Fibroblast of peridontal ligament (primary cell): ENCODE results near the gene NKAIN1.

ENCODE experiments used
- DNase-seq: peaks from one replicate; pipeline ENCODE4 v3.0.0-alpha.2; 2010; ENCODE audit errors: extremely low read depth

Gene NKAIN1

DNA sequence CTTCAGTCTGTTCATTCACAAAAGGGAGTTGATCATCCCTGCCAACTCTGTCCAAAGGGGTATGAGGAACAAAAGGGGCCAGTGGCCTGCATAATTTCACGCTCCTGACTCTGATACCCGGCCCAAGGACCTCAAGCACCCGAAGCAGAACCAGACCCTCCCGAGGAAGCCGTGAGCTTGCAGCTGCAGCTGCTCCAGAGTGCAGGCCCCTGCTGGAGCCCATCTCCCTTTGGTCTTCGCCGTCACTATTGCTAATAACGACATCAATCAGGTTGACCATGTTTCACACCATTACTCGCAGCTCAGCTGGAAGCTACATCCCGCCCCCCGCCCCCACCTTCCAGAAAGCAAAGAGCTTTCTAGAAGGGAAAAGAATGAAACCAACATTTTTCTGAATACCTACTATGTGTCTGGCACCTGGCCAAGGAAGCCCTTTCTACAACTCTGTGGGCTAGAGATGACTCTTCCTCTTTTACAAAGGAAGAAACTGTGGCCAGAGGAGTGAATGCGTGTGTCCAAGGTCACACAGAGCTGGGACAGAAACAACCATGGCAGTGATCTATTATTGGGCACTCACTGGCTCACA lies 5.5 kb downstream of the NKAIN1 start:
- no peak for DNase-seq

DNA sequence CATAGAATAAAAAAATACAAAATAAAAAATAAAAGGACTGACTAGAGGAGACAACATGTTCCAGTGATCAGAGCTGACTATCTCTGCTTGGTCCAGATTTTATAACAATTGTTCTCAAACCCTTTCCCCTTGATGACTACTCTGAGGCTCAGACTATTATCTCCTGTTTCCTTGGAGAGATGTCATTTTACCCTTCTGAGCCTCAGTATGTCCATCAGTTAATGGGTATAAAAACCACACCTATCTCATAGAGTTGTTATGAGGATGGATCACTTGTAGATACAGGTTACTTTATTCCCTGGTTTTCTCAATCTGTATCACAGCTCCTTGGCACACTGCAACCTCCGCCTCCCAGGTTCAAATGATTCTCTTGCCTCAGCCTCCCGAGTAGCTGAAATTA lies 7.0 kb downstream of the NKAIN1 start:
- no peak for DNase-seq

DNA sequence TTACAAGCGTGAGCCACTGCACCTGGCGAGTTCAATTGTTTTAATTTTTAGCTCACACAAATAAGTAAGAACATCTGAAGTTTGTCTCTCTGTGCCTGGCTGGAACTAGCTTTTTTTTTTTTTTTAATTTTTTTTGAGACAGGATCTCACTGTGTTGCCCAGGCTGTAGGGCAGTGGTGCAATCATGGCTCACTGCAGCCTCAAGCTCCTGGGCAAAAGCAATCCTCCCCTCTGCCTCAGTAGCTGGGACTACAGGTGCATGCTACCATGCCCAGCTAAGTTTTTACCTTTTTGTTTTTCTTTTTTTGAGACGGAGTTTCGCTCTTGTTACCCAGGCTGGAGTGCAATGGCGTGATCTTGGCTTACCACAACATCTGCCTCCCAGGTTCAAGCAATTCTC lies 7.9 kb downstream of the NKAIN1 start:
- no peak for DNase-seq

DNA sequence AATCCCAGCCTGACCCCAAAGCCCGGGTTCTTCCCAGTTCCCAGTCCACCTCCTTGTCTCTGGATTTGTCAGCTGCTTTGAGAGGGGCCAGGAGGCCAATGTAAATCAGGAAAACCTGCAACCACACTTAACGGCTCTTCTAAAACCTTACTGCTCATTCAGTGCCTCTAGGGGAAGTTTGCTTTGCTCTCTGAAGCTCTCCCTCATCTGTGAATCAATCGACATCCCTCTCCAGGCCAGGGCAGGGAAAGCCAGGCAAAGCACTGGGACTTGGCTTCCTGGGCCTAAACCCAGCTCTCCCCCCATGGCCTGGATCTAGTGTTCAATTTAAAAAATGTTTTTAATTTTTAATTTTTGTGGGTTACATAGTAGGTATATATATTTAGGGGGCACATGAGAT lies 9.3 kb downstream of the NKAIN1 start:
- DNase-seq, result no peak

DNA sequence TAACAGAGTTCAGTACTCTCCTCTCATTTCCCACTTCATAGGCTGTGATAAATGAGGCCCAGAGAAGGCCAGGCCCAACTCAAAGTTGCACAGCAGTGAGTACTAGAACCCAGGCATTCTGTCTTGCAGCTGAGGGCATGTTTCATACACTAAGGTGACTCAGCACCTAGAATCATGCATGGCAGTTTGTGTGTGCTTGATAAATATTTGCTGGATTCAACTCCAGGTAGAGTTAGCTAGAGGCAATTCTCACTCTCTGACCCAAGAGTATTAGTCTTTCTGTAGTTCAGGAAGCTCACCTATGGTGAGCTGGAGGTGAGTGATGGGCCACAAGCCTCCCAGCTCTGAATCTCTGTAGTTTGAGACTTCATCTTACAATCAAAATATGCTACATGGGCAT lies 10.7 kb downstream of the NKAIN1 start:
- no peak for DNase-seq

DNA sequence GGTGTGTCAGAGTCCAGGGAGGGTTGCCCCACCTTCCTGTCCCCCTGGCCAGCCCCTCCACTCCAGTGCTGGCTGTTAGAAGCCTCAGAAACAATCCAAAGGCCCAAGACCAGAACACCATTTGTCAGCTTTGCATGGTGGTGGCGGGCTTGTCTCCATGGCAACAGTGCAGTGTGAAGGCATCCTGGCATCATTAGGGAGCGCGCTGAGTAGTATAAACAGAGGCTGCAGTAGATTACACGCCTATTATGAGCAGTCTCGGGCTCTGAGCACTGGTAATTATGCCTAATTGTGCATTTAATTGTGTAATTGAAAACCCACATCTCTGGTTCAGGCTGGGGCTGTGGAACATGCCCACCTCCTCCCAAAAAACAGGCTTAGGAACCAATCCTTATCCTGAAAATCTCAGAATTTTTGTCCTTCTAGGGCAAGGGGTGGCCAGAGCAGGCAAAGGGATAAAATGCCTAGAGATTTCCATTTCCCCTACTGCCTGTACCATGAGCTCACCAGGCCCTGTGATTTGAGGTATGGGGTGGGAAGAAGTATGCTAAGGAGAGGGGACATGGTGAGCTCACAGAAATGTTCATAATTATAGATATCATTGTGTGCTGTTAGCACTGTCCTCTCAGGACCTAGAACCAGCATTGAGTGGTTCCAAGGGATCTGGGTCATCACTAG lies 11.7 kb downstream of the NKAIN1 start:
- DNase-seq, result no peak

DNA sequence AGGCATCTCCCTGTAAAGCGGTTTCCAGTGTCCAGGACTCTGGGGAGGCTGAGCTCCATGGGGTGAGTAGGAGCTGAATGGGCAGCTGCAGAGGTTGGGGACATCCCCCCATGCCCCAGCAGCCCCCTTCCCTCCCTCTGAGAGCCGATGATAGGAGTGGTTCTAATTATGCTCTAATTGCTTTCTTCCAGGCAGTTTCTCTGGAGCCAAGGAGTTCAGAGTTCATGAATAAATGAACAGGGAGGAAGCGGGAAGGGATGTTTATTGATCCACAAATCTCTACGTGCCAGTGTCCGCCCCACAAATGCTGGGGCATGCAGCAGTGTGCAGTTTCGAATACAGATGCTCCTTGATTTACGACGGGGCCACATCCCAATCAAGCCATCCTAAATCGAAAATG lies 15.6 kb downstream of the NKAIN1 start:
- no peak for DNase-seq

DNA sequence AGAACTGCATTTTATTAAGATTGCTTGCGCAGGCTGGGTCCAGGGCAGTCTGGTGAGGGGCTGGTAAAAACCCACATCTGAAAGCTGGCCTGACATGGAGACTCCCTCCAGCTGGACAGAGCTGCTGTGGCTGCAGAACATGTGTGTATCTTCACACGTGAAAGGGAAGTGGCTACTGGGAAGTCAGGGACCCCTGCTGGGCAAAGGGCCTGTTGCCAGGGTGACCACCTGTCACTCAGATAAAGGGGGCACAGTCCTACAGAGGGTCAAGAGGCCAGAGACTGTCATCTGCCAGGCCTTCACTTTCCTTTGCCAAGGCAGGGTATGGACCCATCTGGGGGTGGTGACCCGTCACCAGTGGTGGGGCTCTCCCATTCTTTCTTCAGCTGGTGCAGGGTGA lies 17.5 kb downstream of the NKAIN1 start:
- no peak for DNase-seq

DNA sequence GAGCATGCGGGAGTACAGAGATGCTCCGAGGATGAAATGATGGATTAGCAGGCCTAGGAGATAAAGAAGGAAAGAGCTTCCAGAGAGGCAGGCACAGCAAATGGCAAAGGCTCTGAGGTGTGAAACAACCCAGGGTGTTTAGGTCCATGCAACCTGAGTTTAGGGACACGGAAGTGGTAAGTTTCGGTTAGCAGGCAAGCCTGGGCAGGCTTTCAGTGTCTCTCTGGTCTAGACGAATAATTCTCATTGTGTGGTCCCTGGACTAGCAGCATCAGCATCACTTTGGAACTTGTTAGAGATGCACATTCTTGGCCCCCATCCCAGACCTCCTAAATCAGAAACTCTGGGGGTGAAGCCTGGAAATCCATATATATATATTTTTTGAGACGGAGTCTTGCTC lies 18.6 kb downstream of the NKAIN1 start:
- no peak for DNase-seq

DNA sequence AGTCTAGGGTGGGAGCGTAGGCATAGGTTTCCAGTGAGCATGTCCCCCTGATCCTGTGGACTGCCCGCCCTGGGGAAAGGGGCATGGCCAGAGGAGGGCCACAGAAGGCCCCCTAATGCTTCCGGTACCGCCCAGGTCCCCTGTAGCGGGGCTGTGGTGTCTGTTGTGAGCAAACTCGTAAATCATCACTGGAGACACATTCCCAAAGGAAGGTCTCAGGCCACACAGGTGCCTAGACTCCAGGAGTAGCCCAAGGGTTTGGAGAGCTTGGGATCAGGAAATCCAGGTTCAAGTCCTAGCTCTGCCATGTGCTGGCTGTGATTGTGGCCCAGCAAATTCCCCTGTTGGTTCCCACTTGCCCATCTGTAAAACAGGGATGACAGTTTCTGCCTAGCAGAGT lies 20.2 kb downstream of the NKAIN1 start:
- DNase-seq, result no peak

DNA sequence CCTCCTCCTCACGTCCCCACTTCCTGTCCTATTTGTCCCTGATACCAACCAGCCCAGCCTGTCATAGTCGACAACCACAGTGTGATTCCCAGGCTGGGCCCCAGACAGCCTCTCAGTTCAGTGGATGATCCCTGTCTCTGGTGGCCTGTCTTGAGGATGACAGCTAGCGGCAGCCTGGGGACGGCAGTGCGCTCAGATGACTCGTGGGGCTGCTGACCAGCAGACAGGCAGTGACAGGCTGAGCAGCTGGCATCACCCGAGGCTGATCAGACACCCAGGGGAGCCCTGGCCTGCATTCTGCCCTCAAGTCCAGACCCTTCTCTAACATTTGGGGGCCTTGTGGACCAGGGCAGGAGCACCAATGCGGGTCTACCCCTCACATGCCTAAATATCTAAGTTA lies 21.0 kb downstream of the NKAIN1 start:
- no peak for DNase-seq

DNA sequence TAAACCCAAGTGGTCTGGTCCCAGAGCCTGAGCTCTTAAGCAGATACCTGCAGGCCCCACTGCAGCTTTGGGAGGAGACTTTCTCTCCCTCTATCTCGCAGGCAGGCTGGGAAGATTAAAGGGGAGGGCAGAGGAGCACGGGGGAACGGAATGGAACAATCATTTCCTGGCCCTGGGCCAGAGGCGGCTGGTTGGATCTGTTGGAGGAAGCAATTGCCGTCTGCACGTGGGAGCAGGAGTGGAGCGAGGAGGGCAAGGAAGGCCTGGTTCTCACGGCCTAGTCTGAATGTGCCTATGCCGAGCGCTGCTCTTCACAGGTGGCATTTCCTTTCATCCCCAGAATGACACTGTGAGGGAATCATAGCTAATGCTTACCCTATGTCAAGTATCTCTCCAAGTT lies 23.7 kb downstream of the NKAIN1 start:
- DNase-seq, result peak; percentile 20

DNA sequence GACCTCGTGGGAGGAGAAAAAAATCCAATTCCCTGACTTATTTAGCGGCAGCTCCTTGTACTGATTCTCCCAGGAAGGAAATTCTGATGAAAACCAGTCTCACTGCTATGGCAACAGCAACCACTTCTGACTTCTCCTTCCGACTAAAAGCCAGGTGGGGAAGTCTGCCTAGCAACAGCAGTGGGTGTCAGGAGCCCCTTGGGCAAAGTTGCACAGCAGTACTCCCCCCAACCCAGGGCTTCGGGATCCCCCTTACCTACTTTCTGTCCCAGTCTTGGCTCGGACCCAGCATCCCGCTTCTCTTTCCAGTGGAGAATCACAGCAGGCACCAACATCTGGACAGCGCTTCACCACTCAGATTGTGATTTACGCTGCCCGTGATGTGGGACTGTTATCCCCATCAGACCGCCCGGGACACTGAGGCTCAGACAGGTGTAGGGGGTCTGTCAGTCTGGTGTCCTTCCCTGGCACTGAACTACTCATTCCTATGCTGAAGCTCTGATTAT lies 24.6 kb downstream of the NKAIN1 start:
- DNase-seq, result no peak

DNA sequence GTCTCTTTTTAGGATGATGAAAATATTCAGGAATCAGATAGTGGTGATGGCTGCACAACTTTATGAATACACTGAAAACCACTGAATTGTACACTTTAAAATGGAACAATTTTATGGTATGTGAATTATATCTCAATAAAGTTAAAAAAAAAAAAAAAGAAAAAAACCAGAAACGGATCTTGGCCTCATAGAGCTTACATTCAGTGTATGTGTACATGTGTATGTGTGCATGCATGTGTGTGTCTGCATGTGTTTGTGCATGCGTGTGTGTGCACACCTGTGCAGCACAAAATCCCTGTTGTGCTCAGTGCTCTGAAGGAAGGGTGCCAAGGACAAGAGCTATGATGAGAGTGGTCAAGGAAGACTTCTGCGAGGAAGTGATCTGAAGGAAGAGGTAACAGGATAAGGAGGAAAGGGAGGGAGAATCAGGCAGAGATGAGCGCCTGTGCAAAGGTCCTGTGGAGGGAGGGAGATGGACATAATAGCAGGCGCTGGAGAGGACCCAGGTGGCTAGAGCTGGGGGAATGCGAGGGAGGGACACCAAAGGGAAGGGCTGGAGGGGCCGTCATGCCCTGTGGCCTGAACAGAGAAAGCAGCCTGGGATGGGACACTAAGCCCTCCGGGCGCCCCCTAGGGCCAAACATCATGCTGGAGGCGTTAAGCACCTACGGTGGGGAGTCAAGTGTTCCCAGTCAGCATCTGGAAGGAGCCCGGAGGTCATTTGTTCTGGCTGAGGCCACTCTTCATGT lies 25.2 kb downstream of the NKAIN1 start:
- DNase-seq, result no peak

DNA sequence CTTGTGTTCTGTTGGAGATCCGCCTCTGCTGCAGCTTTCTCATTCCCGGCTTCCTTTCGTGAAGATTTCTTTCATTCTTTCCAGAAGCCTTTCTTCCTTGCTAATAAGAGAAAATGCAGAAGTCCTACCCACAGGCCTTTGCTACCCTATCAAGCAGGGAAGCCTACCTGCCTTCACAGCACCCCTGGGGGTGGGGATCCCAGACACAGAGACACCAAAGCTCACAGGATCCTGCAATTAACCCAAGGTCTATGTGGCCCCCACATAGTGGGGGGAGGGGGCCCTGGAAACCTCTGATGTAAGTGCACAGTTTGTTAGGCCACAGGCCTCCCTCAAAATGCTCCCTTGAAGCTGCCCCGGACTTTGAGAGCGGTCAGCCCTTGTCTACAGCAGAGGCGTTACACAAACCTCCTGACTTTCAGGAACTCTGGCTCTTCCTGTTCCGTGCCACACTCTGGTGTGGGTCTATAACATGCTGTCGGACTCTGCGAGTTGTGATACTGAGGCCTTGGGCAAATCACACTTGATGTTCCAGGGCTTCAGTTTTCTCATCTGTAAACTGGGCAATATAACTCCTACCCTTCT lies 31.2 kb downstream of the NKAIN1 start:
- no peak for DNase-seq

DNA sequence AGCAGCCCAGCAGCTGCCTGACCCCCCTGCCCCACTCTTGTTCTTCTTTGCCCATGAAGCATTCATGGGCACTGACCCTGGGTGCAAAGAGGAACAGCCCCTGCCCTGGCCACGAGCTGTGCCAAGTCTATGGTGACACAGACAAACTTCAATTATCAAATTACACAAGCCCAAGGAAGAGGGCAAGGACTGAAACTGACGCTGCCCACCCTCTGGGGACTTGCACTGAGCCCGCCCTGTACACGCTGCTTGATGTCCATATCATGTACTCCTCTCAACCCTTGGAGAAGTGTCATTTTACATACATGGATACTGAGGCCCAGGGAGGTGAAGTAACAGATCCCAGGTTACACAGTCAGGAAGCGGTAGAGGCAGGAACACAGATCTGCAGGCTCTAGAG lies 32.1 kb downstream of the NKAIN1 start:
- no peak for DNase-seq

DNA sequence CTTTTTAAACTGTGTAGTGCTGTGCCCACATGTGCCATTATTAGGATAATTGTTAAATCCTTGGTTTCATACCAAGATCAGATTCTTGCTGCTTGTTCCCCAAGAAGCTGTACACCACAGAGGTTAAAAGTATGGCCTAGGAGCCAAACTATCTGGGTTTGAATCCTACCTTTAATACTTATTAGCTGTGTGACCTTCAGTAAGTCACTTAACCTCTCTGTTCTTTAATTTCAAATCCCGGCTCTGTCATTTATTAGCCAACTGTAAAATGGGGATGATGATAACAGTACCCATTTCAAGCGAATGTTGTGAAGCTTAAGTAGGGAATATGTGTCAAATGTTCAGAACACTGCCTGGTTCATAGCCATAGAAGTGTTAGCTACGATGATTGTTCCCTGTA lies 32.6 kb downstream of the NKAIN1 start:
- no peak for DNase-seq

DNA sequence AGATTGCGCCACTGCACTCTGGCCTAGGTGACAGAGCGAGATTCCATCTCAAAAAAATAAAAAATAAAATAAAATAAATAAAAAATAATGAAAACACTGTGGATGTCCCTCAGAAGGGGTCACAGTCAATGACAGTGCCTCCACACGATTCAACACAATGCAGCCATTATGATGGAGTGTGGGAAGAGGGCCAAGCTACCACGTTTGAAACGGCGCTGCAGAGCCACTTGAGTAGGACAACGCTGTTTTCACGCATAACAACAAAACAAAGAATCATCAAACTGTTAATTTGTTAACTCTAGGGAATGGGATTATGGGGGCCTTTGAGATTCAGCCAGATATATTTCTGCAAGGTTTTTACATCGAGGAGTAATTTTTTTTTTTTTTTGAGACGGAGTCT lies 36.5 kb downstream of the NKAIN1 start:
- no peak for DNase-seq

DNA sequence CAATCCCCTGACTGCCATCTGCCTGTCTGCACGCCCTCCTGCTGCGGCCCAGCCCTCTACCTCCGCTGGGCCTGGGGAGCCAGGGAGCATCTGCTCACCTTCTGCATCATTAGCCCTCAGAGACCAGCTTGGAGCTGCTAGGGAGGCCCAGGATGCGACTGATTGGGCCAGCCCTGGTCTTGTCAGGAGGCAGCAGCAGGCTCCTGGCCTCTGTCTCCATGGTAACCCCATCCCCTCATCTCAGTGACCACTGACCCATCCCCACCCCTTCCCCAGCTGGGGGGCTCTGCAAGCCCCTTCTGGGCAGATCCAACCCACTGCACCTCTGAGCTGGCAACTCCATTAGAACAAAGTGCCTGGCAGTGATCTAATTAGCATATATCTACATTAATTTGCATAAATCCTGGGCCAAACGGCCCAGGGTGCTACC lies 37.7 kb downstream of the NKAIN1 start:
- DNase-seq, result no peak

DNA sequence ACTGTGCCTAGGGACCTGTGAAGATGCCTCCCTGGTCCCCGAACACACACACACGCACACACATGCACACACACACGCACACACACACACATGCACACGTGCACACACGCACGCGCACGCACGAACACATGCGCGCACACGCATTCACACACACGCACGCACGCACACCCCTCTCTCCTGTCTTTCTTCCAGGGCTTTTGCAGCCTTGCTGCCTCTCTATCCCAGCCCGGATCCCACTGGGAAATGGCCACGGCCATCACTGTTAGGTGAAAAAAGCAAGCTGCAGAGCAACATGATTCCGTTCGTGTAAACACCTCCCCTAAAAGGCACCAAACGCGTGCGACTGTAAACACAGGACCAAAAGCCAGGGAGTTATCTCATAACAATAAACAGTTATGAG lies 39.7 kb downstream of the NKAIN1 start:
- no peak for DNase-seq

DNA sequence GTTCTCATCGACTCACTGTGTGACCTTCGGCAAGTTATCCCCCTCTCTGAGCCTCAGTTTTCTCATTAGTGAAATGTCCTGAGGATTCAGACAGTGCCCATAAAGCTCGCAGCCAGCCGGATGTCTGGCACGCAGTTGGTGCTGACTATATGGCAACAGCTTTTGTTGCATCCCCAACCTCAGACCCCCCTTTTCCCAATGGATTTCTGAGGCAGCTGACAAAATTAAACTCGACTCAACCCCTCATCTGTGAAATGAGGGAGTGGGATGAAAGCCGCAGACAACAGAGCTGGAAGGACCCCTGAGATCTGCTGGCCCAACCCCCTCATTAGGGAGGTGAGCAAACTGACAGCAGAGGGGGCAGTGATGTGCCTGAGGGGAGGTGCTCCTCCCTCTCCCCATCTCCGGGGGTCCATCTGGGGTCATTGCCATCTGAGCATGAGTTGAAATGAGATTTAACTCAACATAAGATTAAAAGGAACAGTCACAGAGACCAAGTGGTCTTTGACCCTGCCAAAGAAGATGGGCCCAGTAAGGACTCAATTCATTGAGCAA lies 40.4 kb downstream of the NKAIN1 start:
- DNase-seq, result no peak

DNA sequence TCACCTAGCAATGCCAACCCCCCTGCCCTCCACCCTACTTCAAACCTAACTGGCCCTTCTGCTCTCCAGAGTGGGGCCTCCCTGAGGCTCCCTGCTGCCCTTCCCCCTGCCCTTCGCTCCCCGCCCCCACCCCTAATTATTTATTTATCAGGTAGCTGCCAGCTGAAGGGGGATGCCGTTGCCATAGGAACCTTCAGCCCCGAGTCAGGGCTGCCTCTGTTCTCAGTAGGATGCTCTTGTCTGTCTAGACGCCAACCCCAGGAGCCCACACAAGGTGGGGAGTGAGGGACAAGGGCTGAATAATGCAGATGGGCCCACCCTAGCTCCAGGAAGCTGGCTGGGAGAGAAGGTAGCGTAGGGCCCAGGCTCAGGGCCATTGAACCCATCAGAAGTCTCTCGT lies 41.1 kb downstream of the NKAIN1 start:
- no peak for DNase-seq
